ENCODE data around the gene MCCC2.
"Not testable (repeated sequence)": the region's sequence is repeated elsewhere in the genome, so short reads cannot be mapped to it uniquely, and the experiment has no call there.

Gene MCCC2

DNA sequence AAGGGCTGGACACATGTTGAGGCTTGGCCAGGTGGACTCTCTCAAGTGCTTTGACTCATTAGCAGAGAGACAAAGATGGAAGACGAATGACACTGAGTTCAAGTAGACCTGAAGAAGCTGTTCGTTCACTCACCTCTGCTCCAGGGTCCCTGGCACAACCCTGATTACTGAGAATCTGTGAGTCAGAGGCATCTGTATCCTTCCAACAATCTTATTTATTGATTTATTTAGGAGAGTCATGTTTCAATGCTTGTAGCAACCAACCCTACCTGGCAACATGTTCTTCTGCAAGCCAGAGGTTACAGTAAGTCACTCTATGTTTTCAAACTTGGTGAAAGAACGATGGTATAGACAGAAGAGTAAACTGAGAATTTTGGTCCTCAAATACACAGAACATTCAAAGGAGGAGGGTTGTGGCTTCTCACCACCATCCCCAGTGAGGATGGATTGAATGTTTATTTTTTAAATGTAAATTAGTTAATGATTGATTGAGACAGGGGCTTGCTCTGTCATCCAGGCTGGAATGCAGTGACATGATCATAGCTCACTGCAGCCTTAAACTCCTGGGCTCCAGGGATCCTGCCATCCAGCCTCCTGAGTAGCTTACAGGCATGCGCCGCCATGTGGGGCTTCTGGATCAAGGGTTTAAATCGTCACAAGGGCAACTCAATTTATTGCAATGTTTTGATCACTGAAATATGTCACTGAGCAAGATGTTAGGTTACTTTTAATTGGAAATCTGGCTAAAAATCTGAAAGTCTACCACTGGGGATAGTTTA is 76.2 kb downstream of the MCCC2 start:
- no peak for DNase-seq

DNA sequence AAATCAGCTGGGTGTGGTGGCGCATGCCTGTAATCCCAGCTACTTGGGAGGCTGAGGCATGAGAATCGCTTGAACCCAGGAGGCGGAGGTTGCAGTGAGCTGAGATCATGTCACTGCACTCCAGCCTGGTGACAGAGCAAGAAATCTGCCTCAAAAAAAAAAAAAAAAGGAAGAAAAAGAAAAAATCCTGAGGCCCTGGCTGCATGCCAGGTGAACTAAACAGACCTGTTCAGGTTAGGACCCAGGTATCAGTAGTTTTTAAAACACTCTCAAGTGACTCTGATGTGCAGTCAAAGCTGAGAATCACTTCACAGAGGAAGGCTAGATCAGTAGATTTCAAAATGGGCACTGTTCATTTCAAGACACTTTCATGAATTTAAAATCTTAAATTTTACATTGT is 77.5 kb downstream of the MCCC2 start:
- DNase-seq: not testable (repeated sequence)

DNA sequence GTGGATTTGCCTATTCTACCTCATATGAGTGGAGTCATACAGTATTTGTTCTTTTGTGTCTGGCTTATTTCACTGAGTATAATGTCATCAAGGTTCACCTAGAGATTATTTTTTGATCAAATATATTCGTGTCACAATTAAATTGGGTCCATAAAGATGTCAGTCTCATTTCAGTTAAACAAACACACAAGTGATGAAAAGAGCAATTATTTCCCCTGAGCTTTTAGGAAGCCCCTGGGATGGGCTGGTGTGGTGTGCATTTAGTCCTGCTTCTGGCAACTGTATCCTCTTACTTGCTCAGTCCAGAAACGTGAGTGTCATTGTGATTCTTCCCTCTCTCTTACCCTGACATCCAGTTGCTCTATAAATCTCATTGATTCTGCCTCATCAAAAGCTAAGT is 79.2 kb downstream of the MCCC2 start:
- no peak for DNase-seq

DNA sequence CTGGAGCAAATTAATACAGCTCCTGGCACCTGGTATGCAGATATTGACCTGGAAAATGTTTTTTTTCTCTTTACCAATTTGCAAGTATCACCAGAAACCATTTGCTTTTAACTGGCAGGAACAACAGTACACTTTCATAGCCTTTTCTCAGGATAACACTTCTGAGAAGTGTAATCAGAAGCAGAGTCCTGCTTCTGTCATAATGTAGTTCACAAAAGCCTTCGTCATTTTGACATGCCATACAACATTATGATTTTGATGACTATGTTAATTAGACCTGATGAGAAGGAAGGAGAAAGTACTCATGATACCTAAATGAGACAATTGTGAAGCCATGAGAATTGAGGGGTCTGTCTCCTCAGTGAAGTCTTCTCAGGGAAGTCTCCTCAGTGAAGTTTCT is 90.8 kb downstream of the MCCC2 start:
- DNase-seq: no peak

DNA sequence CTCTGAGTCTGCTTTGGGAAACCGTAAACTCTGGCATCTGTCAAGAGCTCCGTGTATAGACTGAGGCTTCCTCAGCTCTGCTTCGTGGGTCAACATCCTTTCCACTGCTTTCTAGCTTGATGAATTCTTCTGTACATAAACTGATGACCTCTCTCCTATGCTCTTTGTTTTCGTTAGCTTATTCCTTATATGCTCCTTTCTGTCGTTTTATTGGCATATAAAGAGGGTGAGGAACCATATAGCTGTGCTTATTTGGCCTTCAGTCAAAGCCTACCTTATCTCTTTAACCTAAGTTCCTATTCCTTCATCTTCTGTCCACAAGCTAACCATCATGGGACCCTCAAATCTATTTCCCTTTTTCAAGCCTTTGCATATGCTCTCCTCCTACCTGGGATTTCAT is 92.6 kb downstream of the MCCC2 start:
- DNase-seq: no peak

DNA sequence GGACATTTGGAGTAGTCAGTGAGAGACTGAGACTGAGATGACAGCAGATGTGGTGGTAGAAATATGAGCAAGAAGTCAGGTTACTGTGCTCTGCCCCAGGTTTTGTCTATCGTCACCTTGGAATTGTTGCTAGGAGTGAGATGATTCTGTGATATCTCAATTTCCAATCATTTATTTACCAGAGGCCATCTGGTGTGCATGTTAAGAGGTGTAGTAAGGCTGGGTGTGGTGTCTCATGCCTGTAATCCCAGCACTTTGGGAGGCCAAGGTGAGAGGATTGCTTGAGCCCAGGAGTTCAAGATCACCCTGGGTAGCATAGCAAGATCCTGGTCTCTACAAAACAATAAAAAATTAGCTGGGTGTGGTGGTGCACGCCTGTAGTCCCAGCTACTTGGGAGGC is 93.4 kb downstream of the MCCC2 start:
- no peak for DNase-seq

DNA sequence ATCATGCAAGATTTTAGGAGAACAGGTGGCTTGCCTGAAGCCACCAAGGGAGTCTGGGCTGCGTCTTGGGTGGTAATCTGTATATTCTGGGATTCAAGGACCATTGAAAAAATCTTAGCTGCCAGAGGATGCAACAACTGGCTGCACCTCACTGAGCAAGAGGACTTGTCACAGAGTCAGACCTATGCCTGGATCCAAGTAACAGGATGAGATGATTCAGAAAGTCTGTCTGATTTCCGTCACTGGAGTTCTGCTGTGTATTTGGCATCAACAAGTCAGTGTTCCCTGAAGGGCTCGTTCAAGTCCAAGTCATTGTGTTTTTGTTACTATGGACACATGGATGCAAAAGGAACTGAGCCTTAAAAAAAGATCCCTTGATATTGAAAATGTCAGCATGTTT is 94.2 kb downstream of the MCCC2 start:
- no peak for DNase-seq

DNA sequence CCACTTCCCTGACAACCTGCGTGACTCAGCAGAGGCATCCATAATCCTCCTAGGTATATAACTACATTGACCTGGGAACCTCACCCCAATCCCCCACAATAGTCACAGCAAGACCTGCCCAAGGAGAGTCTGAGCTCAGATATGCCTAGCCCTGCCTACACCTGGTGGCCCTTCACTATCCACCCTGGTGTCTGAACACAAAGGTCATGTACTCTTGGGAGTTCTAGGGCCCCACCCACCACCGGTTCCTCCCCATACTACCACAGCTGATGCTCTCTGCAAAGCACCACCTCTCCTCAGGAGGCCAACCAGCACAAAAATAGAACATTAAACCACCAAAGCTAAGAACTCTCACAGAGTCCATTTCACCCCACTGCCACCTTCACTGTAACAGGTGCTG is 97.2 kb downstream of the MCCC2 start:
- DNase-seq: no peak

DNA sequence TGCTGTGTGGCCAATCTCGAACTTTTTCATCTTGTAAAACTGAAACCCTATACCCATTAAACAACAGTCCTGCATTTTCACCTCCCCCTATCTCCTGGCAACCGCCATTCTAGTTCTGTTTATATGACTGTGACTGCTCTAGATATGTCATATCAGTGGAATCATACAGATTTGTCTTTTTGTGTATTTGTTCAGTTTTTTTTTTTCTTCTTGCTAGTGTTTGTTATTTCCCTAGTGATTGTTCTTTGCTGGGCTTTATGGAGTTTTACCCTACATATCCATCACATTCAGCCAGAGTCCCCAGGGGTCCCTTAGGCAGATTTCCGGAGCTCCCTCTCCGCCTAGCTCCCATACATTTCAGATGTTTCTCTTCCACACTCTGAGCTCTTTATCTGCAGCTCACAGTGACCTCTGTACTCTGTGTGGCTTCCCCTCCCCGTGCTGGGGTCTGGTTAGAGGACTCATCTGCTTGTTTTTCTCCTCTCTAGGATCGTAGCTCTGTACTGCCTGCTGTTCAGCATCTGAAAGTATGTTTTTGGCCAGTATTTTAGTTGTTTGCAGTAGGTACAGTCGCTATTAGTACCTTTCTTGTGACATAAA is 106.8 kb downstream of the MCCC2 start:
- DNase-seq: no peak

DNA sequence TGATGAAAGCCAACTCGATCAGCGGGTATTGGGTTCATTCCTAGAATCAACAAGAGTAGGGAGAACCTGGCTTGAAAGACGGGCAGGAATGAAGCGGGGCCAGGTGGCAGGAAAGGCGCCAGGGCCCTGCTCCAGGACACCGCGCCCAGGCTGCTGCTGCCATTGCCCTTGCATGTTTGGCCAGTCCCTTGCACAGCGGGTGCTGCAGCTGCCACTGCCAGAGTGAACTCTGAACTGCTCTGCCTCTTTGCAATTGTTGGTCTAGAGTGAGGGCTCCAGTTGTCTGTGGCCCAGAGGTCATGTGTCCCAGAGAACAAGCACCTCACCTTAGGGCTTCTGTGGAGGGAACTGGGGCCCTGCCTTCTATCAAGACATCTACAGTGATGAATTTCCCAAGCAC is 107.9 kb downstream of the MCCC2 start:
- DNase-seq: no peak

DNA sequence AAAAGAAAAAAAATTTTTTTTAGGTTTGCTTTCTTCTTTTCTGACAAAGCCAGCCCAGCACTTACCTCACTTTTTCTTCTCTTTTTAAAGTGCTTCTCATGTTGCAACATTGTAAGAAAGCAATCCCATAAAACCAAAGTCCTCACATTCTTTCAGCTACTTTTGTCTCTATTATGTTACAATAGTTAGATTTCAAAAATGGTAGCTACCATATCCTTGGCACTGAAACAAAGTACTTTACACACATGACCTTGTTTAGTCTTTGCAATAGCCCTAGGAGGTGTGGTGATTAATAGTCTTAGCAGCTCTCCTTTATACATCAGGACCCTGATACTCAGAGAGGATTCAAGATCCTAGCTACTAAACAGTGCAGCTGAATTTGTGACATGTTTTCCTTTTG is 108.5 kb downstream of the MCCC2 start:
- DNase-seq: no peak

DNA sequence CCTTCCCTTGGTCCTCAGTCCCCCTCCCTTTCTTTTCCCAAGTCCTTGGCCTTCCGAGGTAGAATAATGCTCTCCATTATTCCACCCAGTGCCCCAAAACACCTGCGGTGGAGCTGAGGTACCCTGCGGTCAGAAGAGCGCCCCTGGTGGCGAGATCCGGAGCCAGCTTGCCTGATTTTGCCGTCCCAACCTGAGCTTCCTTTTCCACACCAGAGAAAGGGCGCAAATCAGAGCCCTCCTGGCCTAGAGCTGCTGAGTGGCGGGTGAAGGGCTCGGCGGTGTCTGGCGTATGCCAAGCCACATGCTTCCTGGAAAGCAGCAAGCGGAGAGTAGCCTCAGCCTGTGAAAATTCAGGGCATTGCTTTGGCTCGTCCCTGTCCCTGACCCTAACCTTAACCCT is 110.8 kb downstream of the MCCC2 start:
- peak in 1 of 4 experiments; percentile 2 for DNase-seq

DNA sequence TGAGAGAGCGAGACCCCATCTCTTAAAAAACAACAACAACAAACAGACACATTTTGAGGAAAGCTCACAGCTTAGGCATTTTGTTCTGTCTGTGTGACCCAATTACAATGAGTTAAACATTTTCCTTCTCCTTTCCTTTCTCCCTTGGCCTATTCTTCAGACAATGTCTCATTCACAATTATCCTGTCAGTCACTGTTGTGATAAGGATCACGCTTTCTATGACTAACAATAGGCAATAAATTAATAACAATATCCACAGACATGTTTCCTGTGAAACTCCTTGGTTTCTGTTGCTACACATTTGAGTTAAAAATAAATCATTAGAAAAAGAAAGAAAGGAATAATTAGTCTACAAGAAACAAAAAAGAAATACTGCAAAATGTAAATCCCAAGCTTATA is 112.1 kb downstream of the MCCC2 start:
- no peak for DNase-seq

DNA sequence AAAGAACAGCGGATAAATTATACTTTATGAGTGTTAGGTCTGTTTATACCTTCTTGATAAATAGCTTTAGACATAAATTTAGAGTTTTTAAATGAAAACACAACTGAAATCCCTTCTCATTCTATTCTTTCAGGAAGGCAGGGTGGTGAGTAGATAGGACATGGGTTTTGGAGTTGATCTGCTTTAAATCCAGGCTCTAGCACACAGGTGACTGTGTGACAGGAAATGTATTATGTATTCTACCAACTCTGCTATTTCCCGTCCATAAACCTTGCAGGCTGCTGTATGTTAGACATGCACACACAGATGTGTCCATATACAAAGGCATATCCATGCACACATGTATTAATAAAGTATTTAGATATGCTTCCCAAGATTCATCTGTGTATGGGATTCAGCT is 112.6 kb downstream of the MCCC2 start:
- no peak for DNase-seq

DNA sequence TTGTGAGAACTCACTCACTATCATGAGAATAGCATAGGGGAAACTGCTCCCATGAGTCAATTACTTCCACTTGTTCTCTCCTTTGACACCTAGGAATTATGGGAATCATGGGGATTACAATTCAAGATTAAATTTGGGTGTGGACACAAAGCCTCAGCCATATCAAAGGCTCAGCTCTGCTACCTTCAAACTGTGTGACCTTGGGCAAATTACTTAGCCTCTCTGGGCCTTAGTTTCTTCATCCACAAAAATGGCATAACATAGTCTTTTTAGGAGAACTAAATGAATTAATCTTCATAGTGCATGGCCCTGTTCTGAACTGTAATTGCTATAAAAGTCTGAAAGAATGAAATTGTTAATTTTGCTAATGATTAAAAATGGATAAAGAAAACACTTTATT is 113.7 kb downstream of the MCCC2 start:
- DNase-seq: no peak

DNA sequence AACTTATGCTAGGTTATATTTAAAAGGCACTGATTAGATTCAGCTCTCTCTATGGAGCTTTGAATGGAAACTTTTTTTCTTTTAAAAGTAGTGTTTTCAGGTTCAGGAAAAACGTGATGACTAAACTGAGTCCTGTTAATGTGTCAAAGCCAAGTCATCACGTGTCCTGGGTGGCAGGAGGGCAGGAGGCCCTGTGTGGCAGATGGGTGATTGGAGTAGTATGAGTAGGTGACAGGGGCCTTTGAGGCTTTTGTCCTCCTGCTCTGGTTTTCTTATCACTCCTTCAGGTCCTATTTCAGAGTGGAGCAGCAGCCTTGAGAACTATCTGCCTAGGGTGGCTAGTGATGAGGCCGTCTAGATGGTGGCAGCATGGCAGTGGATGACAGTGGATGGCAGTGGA is 114.3 kb downstream of the MCCC2 start:
- DNase-seq: no peak

DNA sequence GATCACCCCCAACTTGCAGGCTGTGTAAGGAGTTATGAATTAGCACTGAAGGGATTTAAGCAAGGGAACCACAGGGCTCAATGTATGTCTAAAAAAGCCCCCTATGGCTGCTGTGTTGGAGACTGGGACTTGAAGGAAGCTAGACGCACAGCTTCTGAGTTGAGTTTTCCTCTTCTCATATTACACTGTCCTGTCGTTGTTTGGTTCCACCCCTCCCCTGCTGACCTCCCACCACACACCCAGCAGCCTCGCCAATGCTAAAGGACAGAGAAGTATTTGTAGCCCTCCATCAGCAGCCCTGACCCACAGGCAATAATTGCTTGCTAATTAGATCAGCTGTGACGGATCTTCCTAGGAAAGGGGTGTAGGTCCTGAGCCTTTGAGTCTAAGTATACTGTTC is 116.8 kb downstream of the MCCC2 start:
- DNase-seq: no peak

DNA sequence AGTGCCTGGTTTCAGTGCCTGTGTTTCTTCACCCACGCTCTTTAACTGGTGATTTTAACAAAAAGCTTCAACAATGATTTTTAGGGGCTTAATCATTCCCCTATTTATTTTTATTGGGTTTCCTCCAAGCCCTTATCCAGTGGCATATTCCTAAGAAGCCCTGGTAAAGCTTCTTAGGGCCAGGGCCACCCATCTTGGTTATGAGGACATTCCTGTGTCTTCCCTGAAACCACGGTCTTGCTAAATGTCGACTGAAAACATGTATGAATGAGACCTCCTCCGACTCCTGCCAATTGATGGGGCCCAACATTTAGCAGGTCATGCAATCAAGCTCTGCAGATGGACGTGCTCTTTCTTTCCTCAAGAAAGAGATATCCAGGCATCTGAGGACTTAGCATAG is 118.3 kb downstream of the MCCC2 start:
- DNase-seq: no peak

DNA sequence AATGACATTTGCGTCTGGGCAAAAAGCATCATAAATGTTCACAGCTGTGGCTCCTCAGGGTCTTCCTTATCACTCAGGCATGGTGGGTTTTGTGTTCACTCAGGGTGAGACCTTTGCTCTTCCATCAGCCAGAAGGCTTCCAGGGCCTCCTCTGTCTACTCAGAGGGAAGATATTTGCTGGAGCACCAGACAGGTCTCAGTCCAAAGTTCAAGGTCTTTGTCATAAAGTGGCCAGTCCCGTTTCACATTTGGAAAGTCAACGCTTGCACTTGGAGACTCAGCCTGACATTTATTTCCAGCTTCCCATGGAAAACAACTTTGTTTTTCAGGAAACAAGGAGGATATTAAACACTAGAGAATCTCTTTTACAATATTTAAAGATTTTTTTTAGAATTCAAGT is 119.8 kb downstream of the MCCC2 start:
- DNase-seq: no peak

Data from suppressor macrophage (primary cell).